Ascending aorta (tissue), 2 donors: ENCODE results near the gene SERPINB13. TPM values are rescaled to one million over a fixed set of nuclear protein-coding genes. Genes with fewer than 3 reads are reported as not detected.

Experiments
- DNase-seq, 2 donors: peaks; one replicate each; pipeline ENCODE4 v3.0.0-alpha.2; 2019; ENCODE audit warnings: low spot score in 2 of 2
- H3K27ac ChIP-seq, 2 donors: fragments of 200-600 bp; sonication (generic); one replicate each; pipeline ENCODE4 v1.5.1; 2016 to 2017; ENCODE audit warnings: mild to moderate bottlenecking in 1 of 2
- H3K27me3 ChIP-seq: fragments of 200-600 bp; sonication (generic); one replicate; pipeline ENCODE4 v1.5.1; 2017
- H3K36me3 ChIP-seq, 2 donors: fragments of 200-600 bp; sonication (generic); one replicate each; pipeline ENCODE4 v1.5.1; 2016
- H3K4me1 ChIP-seq, 2 donors: fragments of 200-600 bp; sonication (generic); one replicate each; pipeline ENCODE4 v1.5.1; 2016 to 2017; ENCODE audit warnings: mild to moderate bottlenecking in 1 of 2
- H3K4me3 ChIP-seq, 2 donors: fragments of 200-600 bp; sonication (generic); one replicate each; pipeline ENCODE4 v1.5.1; 2016 to 2017; ENCODE audit warnings: mild to moderate bottlenecking in 1 of 2
- H3K9me3 ChIP-seq, 2 donors: fragments of 200-600 bp; sonication (generic); one replicate each; pipeline ENCODE4 v1.5.1; 2016
- CTCF ChIP-seq, 3 experiments: fragments of 200-600 bp in 2 of 3; fragments of 450-650 bp in 1 of 3; sonication (generic) in 2 of 3; IDR thresholded peaks; one replicate each; pipeline ENCODE4 v1.5.1; 2016 to 2019; ENCODE audit warnings: antibody characterized with exemption in 3 of 3, mild to moderate bottlenecking in 1 of 3, moderate library complexity in 1 of 3
- intact Hi-C: fragments of 100-400 bp; cut with DNase I; formaldehyde crosslinking; loops from one replicate; pipeline ENCODE4 v1.15.1; 2023
- total RNA-seq: library from RNA; depleted of rRNA; stranded (reverse); fragments of >200 nt; gene quantifications from one replicate; pipeline ENCODE4 v1.1.0, GENCODE V29; 2016

The SERPINB13 gene
- total RNA-seq, 1 donor from 2014 or later, result not detected

GRCh38 chr18:63564021-63564420 is 23.1 kb upstream of the SERPINB13 start:
- H3K36me3 ChIP-seq, result no peaks in the 10 kb centered on the region
- H3K4me1 ChIP-seq, result no peaks in the 10 kb centered on the region
- H3K27me3 ChIP-seq, result no peaks in the 10 kb centered on the region
- DNase-seq, result no peak
- intact Hi-C loops, result no loop called here
- no peak overlapping the region for H3K4me3 ChIP-seq
- no peak overlapping the region for H3K27ac ChIP-seq
- no peak for TF ChIP-seq CTCF (IDR thresholded peaks at IDR 0.05)
- H3K9me3 ChIP-seq, result no peaks in the 10 kb centered on the region

- intact Hi-C loops, result no loop called here
- no peak for TF ChIP-seq CTCF (IDR thresholded peaks at IDR 0.05)
- Histone ChIP-seq H3K36me3 (no peaks in the 10 kb centered on the region), H3K4me1 (no peaks in the 10 kb centered on the region), H3K27ac (no peak overlapping the region), H3K27me3 (no peaks in the 10 kb centered on the region), H3K9me3 (no peaks in the 10 kb centered on the region), H3K4me3 (no peak overlapping the region)
- no peak for DNase-seq
Observed at GRCh38 chr18:63564561-63564960, 22.6 kb upstream of the SERPINB13 start.

- intact Hi-C loops, result no loop called here
- Histone ChIP-seq H3K9me3 (no peaks in the 10 kb centered on the region), H3K4me3 (no peak overlapping the region), H3K36me3 (no peaks in the 10 kb centered on the region), H3K27me3 (no peaks in the 10 kb centered on the region), H3K4me1 (no peaks in the 10 kb centered on the region), H3K27ac (no peak overlapping the region)
- DNase-seq, result no peak
- TF ChIP-seq CTCF (IDR thresholded peaks at IDR 0.05), result no peak
Observed at GRCh38 chr18:63567276-63567675, 19.9 kb upstream of the SERPINB13 start.

- Histone ChIP-seq H3K9me3 (no peaks in the 10 kb centered on the region), H3K36me3 (no peaks in the 10 kb centered on the region), H3K4me1 (no peaks in the 10 kb centered on the region), H3K27me3 (no peaks in the 10 kb centered on the region), H3K4me3 (no peak overlapping the region), H3K27ac (no peak overlapping the region)
- DNase-seq, result no peak
- no peak for TF ChIP-seq CTCF (IDR thresholded peaks at IDR 0.05)
- intact Hi-C loops, result no loop called here
Observed at GRCh38 chr18:63567825-63568224, 19.3 kb upstream of the SERPINB13 start.

GRCh38 chr18:63570721-63571120 is 16.4 kb upstream of the SERPINB13 start:
- Histone ChIP-seq H3K27ac (no peak overlapping the region), H3K9me3 (no peaks in the 10 kb centered on the region), H3K27me3 (no peaks in the 10 kb centered on the region), H3K36me3 (no peaks in the 10 kb centered on the region), H3K4me1 (no peaks in the 10 kb centered on the region), H3K4me3 (no peak overlapping the region)
- no peak for DNase-seq
- intact Hi-C loops, result no loop called here
- TF ChIP-seq CTCF (IDR thresholded peaks at IDR 0.05), result no peak

DNA sequence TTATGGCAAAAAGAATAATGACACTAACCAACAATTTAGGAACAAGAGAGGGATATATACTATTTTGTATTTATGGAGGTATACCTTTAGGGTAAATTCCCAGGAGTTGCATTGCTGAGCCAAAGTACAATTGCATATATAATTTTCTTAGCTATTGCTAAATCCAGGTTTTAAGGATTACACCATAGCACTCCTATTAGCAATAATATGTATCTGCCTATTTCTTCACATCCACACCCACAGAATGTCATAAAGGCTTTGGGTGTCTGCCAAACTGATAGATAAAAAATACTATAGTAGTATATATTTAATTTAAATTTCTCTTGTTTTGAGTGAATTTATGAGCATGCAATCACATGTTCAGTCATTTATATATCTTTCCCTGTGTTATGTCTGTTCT is 11.5 kb upstream of the SERPINB13 start:
- DNase-seq, result no peak
- no peak overlapping the region for H3K27ac ChIP-seq
- H3K4me1 ChIP-seq, result no peaks in the 10 kb centered on the region
- no peak for TF ChIP-seq CTCF (IDR thresholded peaks at IDR 0.05)
- H3K27me3 ChIP-seq, result no peaks in the 10 kb centered on the region
- intact Hi-C loops, result no loop called here
- no peaks in the 10 kb centered on the region for H3K9me3 ChIP-seq
- no peaks in the 10 kb centered on the region for H3K36me3 ChIP-seq
- no peak overlapping the region for H3K4me3 ChIP-seq
